ENCODE results near the gene XCL1. TPM values are rescaled to one million over a fixed set of nuclear protein-coding genes. Genes with fewer than 3 reads are reported as not detected.
"Not testable (repeated sequence)": the region's sequence is repeated elsewhere in the genome, so short reads cannot be mapped to it uniquely, and the experiment has no call there.

XCL1 gene, protein sequence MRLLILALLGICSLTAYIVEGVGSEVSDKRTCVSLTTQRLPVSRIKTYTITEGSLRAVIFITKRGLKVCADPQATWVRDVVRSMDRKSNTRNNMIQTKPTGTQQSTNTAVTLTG
- under 1 TPM in 1 of 2 donors, not detected in 1; 0.77 TPM for total RNA-seq
- long read RNA-seq, result 0 reads

DNA sequence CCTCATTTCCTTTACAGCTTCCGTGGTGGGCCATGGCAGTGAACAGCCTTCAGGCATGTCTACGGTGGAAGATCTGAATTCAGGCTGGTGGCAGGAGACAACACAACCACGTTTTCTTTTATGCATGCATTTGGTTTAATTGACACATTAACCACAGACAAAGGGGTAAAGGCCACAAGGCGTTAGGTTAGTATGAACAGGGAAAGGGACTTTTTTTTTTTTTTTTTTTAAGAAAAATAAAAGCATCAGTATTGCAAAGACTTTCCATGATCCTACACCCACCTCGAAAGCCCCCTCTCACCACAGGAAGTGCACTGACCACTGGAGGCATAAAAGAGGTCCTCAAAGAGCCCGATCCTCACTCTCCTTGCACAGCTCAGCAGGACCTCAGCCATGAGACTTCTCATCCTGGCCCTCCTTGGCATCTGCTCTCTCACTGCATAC, at the start of gene XCL1:
TSS of gene XCL1 (plus strand) at position 361 of the 444 bp plus-strand sequence. CDS start at position 394, 33 bp downstream.
- not testable (repeated sequence) for DNase-seq, ATAC-seq
- intact Hi-C loops (cut with DNase I), result loop anchor here in 1 of 2 donors (10.0 kb wide), 2 partner anchors 141 to 231 kb away; no protein-coding TSS in a partner anchor

DNA sequence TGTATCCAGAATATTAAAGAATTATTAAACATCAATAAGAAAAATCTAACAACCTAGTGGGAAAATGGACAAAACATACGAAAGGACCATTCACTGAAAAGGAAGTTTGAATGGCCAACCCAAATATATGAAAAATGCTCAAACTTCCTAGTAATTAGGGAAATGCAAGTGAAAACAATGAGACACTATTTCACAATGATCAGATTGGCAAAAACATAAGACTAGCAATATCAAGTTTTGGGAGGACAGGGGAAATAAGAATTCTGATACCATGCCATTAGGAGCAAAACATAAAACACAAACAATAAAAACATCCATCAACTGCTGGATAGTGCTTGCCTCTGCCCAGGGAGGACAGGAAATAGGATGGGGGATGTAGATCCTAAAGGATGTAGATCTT, 46.9 kb upstream of the XCL1 start:
- intact Hi-C loops (cut with DNase I), result no loop called here
- DNase-seq (no peak), ATAC-seq (no peak)

DNA sequence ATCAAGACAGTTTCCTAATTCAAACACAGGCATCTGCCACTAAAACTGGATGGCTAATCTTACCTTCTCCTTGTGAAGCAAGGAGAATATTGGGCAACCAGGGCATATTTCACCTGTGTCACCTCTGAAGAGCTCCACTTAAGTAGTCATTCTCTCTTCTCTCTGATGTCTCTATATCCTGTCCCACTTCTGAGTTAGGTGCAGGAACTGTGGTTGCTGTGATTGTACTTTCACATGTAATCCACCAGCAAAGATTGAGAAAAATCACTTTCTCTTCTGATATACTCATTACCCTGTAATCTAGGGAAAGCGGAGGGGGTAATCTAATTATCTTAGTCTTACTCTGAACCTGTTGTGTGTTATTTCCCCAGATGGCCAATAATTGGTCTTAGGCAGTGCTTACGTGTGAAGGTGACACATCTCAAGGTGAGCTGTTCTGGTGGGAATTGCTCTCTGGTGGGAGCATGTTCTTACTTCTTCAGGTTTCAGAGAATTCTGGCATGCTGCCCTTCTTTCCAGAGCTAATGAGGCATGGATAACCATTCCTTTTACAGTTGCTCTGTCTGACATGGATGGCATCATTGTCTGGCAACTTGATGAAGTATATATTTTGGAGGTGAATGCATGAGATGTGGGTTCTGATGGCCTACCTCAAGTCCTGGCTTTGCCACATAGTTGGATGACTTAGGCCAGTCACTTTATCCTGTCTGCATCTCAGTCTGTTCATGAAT, 44.6 kb upstream of the XCL1 start:
- no peak for DNase-seq
- ATAC-seq, result no peak
- intact Hi-C loops (cut with DNase I), result no loop called here

DNA sequence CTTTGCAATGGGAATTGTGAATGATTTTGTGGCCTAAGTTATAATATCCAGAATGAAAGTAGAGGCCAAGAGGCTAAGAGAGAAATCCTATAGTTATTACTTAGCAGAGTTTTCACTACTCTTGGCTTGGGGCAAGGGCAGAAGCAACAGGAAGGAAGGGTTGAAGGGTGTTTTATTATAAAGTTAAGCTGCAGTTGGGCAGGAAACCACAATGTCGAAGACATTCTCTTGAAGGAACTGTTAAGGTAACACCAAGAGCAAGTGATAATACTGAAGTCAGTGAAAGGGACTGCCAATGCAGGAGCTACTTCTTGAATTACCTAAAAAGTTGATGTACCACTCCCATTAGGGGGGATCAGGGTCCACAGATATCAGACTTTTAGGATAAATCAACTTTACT, 40.9 kb upstream of the XCL1 start:
- ATAC-seq (peak in 1 of 2 donors; percentile 38), DNase-seq (no peak)
- intact Hi-C loops (cut with DNase I), result no loop called here

DNA sequence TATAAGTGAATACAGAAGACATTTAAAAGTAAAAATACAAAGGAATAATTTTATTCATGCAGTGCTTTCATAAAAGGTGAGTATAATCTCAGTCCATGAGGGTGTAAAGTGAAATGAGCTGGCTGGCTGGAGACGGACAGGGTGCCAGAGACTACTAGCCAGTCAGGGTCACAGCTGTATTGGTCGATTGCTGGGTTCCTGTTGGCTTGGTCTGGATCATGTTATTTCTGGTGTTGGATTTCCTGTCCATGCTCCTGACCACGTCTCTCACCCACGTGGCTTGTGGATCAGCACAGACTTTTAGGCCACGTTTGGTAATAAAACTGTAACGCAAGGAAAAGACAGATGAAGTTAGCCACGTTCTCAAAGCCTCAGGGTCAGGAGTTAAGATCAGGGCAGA, 35.6 kb upstream of the XCL1 start:
- intact Hi-C loops (cut with DNase I); ATAC-seq; DNase-seq: not testable (repeated sequence)

DNA sequence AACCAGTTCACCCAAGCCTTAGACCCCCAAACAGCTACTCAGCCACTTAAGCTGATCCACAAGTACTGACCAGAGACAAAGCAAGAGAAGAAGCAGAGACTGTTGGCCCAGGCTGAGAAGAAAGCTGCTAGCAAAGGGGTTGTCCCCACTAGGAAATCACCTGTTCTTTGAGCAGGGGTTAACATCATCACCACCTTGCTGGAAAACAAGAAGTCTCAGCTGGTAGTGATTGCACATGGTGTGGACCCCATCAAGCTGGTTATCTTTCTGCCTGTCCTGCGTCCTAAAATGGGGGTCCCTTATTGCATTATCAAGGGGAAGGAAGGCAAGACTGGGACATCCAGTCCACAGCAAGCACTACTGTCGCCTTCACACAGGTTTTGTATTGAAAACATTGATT, 33.4 kb upstream of the XCL1 start:
- ATAC-seq; intact Hi-C loops (cut with DNase I); DNase-seq: not testable (repeated sequence)

DNA sequence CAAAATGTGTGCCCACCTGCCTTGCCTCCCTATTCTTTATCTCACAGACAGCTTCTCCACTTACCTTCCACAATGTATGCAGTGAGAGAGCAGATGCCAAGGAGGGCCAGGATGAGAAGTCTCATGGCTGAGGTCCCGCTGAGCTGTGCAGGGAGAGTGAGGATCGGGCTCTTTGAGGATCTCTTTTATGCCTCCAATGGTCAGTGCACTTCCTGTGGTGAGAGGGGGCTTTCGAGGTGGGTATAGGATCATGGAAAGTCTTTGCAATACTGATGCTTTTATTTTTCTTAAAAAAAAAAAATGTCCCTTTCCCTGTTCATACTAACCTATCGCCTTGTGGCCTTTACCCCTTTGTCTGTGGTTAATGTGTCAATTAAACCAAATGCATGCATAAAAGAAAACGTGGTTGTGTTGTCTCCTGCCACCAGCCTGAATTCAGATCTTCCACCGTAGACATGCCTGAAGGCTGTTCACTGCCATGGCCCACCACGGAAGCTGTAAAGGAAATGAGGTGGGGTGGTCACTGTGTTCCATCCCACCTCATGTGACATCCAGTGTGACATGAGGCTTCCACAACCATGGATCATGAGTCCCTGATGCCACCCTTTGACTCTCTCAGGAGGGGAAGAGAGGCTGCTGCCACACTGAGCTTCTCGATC, 32.4 kb upstream of the XCL1 start, which contains the start of gene XCL2:
TSS of gene XCL2 (minus strand) at position 158 of the 659 bp plus-strand sequence. CDS start at position 125, 33 bp downstream.
- ATAC-seq; intact Hi-C loops (cut with DNase I); DNase-seq: not testable (repeated sequence)

DNA sequence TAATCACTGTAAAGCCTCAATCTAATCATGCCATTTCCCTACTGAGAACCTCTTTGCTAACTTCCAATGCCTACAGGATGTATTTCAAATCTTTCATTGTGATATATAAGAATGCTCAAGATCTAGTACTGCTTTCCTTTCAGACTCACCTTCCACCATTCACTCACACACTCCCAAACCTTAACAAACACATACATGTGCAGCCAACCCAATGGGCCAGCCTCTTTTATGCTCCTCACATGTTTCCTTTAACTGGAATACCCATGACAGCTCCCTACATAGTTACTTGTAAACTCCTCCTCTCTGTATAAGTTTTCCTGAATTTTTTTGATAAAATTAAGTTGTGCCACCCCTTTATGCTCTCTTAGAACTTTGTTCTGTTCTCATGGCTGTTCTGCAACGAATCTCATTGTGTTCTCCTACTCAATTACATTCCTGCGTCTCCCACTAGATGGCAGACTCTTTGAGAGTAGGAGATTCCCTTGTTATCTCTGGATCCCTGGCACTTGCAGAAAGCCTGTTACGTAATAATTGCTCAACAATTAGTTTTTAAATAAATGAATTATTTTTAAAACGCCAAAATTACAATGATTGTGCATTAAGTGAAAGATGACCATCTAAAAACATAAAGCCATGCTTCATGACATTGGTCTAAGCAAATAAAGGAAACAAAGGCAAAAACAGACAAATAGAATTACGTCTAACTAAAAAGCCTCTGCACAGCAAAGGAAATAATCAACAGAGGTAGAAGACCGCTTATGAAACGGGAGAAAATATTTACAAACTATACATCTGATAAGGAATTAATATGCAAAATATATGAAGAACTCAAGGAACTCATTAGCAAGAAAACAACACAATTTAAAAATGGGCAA, 30.5 kb upstream of the XCL1 start:
- intact Hi-C loops (cut with DNase I); DNase-seq; ATAC-seq: not testable (repeated sequence)

DNA sequence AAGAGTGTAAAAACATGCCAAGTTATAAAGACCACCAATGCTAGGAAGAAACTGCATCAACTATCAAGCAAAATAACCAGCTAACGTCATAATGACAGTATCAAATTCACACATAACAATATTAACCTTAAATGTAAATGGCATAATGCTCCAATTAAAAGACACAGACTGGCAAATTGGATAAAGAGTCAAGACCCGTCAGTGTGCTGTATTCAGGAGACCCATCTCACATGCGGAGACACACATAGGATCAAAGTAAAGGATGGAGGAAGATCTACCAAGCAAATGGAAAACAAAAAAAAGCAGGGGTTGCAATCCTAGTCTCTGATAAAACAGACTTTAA, 29.9 kb upstream of the XCL1 start:
- ATAC-seq; intact Hi-C loops (cut with DNase I); DNase-seq: not testable (repeated sequence)

DNA sequence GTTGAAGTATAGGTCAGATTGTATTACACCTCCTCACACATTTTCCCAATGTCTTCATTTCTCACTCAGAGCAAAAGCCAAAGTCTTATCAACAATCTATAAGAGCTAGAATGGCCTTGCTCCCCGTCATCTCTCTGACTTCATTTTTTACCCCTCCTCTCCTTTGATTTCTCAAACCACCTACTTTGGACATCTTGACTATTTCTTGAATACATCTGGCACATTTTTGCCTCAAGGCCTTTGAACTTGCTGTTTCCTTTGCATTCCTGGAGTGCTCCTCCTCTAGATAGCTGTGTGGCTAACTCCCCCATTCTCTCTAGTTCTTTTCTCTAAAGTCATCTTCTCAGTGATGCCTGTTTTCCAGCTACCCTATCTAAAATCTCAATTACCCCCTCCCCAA, 25.4 kb upstream of the XCL1 start:
- DNase-seq (no peak), ATAC-seq (peak in 1 of 2 donors; percentile 34)
- intact Hi-C loops (cut with DNase I), result no loop called here

DNA sequence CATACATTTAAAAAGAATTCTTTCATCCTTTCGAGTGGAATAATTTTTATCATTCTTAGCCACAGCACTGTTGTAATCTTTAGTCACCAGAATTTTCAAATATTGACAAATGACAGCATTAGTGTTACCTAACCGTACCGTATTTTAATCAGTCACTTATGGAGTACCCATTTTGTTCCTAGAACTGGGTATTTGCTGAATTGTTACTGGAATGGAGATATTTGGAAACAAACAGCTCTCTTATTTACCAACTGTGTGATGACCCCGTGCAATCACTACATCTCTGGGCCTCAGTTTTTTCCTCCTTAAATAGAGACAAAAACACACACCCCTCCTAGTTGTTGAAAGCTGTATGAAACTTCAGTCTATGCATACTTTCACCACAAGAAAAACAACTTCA, 24.7 kb upstream of the XCL1 start:
- intact Hi-C loops (cut with DNase I), result no loop called here
- DNase-seq, result no peak
- ATAC-seq, result no peak

DNA sequence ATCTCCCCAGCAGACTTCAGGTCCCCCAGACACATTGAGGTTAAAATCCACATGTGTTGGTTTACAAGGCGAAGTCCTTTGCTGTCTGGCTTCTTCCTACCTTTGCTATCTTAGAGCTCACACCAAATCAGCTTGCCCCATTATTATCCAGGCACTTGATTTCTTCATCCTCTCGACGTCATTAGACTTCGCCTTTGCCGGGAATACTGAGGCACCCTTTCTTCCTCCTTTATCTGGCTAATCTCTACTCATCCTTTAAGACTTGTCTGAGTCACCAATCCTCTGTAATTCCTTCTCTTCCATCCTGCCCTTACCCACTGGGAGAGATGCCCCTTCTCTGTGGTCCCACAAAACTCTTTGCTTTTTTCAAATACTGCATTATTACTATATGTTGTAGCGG, 23.4 kb upstream of the XCL1 start:
- ATAC-seq (no peak), DNase-seq (no peak)

DNA sequence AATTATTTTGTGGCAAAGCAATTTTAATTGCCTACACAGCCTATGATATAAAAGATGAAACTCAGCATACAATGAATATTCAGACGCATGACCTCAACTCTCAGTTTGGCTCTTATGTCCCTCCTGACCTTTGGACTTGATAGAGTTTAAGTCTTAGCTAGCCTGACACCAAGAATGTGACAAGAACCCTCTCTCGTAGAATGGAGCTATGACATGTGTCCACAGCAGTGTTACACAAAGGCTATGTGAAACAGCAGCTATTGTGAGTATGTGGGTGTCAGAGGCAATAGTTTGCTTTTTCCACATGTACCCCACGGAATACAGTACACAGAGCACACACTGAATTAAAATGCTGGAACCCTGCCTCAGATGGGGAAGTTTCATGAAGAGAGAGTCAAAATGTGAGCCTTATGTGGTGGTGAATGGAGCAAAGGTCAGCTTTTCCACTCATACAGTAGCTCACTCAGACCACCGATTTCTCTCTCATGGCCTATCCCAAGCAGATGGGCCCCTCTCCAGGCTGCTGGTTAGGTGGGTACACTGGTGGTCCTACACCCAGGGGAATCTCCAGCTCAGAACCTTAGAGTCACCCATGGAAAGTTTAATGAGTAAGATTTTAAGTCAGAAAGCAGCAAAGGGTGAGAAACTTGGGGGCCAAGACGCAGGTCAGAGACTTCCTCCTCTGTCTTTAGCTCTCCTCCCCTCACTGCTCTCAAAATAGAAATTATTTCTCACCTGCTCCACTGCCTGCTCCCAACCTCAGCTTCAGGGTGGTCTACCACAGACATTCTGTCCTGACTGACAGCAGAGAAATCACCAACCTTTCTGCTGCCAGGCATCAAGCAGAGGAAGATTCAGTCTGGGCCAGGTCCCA, 22.5 kb upstream of the XCL1 start:
- DNase-seq (no peak), ATAC-seq (no peak)
- intact Hi-C loops (cut with DNase I), result no loop called here

More for the DNA sequence above, 23.4 kb upstream of the XCL1 start:
- intact Hi-C loops (cut with DNase I), result no loop called here

DNA sequence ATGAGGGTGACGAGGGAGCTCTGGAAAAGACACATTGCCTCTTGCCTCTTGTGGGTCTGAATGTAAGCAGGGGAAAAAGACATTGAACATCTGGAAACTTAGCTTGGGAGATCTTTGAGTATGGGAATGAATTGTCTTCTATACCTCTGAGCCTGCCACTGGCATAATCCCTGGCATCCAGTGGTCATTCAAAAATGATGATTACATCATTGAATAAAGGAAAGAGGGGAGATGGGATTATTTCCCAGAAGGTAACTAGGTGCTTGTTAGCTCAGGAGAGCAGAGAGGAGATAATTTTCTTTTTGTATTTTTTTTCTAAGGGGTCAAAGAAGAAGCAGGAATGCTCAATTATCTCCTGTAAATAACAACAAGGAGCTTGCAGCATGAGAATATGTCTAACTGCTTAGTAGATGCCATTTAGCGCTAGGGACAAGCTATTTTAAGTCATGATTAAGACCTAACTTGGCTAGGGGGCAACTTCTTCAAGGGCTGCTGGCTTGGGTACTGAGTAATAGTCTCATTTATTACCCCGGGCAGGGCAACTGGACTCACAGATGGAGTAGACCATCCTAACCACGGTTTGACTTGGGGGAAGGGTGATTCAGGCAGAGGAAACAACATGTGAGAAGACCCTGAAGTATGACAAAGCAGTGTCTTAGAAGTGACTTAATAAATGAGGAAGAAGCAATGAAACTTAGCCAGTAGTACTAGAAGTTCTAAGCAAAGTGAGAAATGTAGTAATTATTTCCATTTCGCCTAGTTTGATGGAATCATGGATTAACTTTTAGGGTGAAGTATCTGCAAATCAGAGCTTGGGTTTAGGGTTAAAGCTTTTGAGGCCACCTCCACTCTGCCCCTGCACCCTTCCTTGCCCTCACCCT, 21.6 kb upstream of the XCL1 start:
- ATAC-seq (no peak), DNase-seq (no peak)
- intact Hi-C loops (cut with DNase I), result no loop called here

DNA sequence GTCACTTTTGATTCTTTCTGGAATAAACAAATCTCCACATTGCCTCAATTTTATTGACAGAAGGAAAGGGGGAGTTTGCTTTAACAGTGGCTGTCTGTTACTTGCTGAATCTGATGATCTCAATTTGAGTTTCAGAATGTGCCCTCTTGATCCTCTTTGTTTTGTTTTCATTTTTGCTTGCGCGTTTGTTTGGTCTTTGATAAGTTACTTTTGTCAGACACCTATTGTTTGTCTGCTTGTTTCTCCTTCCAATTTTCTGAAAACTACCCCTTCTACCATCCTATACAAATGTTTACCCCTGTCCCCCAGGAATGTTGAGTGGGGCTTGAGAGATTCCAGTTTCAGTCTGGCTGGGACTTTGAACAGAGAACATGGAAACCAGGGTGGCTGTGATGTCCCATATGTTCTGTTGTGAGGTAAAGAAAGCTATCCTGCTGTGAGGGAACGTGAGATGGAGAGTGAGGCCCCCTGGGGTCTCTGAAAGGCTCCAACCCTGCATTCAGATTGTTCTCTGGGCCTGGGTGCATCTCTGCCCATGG, 20.8 kb upstream of the XCL1 start:
- intact Hi-C loops (cut with DNase I), result no loop called here
- ATAC-seq (no peak), DNase-seq (no peak)

DNA sequence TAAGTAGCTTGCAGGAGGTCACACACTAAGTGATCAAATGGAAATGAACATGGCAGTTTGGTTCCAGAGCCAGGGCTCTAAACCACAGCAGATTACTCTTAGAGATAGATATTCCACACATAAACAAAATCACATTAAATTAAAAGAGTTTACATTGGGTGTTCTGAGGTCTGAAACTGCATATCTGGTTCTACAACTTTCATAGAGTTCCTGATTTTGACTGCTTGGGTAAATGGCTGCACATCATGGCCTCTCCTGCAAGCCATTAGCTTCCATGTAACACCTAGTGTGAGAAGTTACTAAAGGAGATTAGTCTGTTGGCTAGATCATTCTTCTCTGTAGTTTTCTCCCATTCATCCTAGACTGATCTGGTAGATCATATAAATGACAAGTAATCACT, 19.8 kb upstream of the XCL1 start:
- no peak for ATAC-seq
- intact Hi-C loops (cut with DNase I), result no loop called here
- no peak for DNase-seq

DNA sequence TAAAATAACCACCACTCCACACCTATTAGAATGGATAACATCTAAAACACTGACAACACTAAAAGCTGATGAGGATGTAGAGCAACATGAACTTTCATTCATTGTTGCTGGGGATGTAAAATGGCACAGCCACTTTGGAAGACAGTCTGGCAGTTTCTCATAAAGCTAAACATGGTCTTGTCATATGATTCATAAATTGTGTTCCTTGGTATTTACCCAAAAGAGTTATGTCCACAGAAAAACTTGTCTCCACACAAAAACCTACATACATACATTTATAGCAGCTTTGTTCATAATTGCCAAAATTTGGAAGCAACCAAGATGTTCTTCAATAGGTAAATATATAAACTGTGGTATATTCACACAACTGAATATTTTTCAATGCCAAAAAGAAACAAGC, 16.0 kb upstream of the XCL1 start:
- intact Hi-C loops (cut with DNase I), result no loop called here
- ATAC-seq (no peak), DNase-seq (no peak)
